Dermis microvascular lymphatic vessel endothelial cell (primary cell): ENCODE data around the gene RPL27. TPM values are rescaled to one million over a fixed set of nuclear protein-coding genes. Genes with fewer than 3 reads are reported as not detected.
A peak's percentile ranks its signal among the peaks of the same experiment; 100 is the strongest.

ENCODE experiments used
- DNase-seq, 2 donors: peaks; one replicate each; pipeline versions ENCODE4 v3.0.0 to v3.0.0-alpha.2; 2010; ENCODE audit warnings: low read depth in 2 of 2
- total RNA-seq: library from RNA; depleted of rRNA; stranded (reverse); fragments of >200 nt; gene quantifications from 2 replicates; pipeline ENCODE4 v1.2.1, GENCODE V29; 2014

The RPL27 gene
- total RNA-seq, 1 donor from 2014 or later, result 910 TPM

GRCh38 chr17:43020789-43021740 lies 22.8 kb downstream of the RPL27 start:
- DNase-seq, result peak; percentile 32 to 69

- DNase-seq, result peak; percentile 43 to 80
Observed at GRCh38 chr17:43021741-43022512, 23.7 kb downstream of the RPL27 start, which contains the start of gene VAT1. TSS of gene VAT1 (minus strand) at chr17:43022385. CDS start at chr17:43022322, 63 bp downstream.

- peak; percentile 91 to 95 for DNase-seq
Observed at GRCh38 chr17:43024407-43025289, 26.4 kb downstream of the RPL27 start, which contains the start of gene RND2. TSS of gene RND2 (plus strand) at chr17:43025231. CDS start at chr17:43025348, 117 bp downstream.

- no peak for DNase-seq
Observed at GRCh38 chr17:43025290-43025657, 27.1 kb downstream of the RPL27 start.

- DNase-seq, result no peak
Observed at GRCh38 chr17:43025766-43026537, 27.7 kb downstream of the RPL27 start.

GRCh38 chr17:43026595-43026994 lies 28.4 kb downstream of the RPL27 start:
- DNase-seq, result no peak

GRCh38 chr17:43027091-43028032 lies 29.1 kb downstream of the RPL27 start:
- DNase-seq, result no peak

- DNase-seq, result no peak
Observed at GRCh38 chr17:43028221-43028861, 30.1 kb downstream of the RPL27 start.

- no peak for DNase-seq
Observed at GRCh38 chr17:43030137-43030767, 32.0 kb downstream of the RPL27 start.

- no peak for DNase-seq
Observed at GRCh38 chr17:43031666-43032065, 33.4 kb downstream of the RPL27 start.

- no peak for DNase-seq
Observed at GRCh38 chr17:43033948-43034881, 36.0 kb downstream of the RPL27 start.

GRCh38 chr17:43034894-43035293 lies 36.7 kb downstream of the RPL27 start:
- DNase-seq, result no peak

GRCh38 chr17:43039646-43040045 lies 41.4 kb downstream of the RPL27 start:
- DNase-seq, result no peak

GRCh38 chr17:43040655-43041054 lies 42.4 kb downstream of the RPL27 start:
- no peak for DNase-seq

- no peak for DNase-seq
Observed at GRCh38 chr17:43042025-43042628, 43.9 kb downstream of the RPL27 start.

GRCh38 chr17:43043307-43043706 lies 45.1 kb downstream of the RPL27 start:
- no peak for DNase-seq

- DNase-seq, result no peak
Observed at GRCh38 chr17:43044024-43044423, 45.8 kb downstream of the RPL27 start.
